A204.1 (cell line): Measurements from ENCODE around the gene CACNB4.
"Not testable (repeated sequence)": the region's sequence is repeated elsewhere in the genome, so short reads cannot be mapped to it uniquely, and the experiment has no call there.

Source experiments
- FAIRE-seq: peaks from 2 replicates; lab custom pipeline; 2012; peaks lifted over from hg19 to GRCh38; lab: Jason Lieb, UNC

The CACNB4 gene

GRCh38 chr2:152098496-152099366 is at the start of gene CACNB4:
Gene CACNB4 (minus strand): TSS chr2:152099044.
- FAIRE-seq: no peak

- FAIRE-seq: no peak
These were observed 35.8 kb upstream of the CACNB4 start for GRCh38 chr2:152134488-152135280.

GRCh38 chr2:152132306-152132705 is 33.5 kb upstream of the CACNB4 start:
- peak; percentile 46 for FAIRE-seq

- FAIRE-seq: no peak
These were observed 28.8 kb upstream of the CACNB4 start for GRCh38 chr2:152127628-152128027.

- FAIRE-seq: no peak
These were observed 27.8 kb upstream of the CACNB4 start for GRCh38 chr2:152126664-152127063.

- no peak for FAIRE-seq
These were observed 23.3 kb upstream of the CACNB4 start for GRCh38 chr2:152122161-152122560.

- FAIRE-seq: no peak
These were observed 21.6 kb upstream of the CACNB4 start for GRCh38 chr2:152120430-152120829.

GRCh38 chr2:152115952-152116351 is 17.1 kb upstream of the CACNB4 start:
- no peak for FAIRE-seq

- FAIRE-seq: no peak
These were observed 15.5 kb upstream of the CACNB4 start for GRCh38 chr2:152114366-152114765.

- FAIRE-seq: not testable (repeated sequence)
These were observed 8.3 kb upstream of the CACNB4 start for GRCh38 chr2:152107140-152107539.

- FAIRE-seq: no peak
These were observed 7.6 kb upstream of the CACNB4 start for GRCh38 chr2:152106464-152106863.

GRCh38 chr2:152103271-152103670 is 4.4 kb upstream of the CACNB4 start:
- FAIRE-seq: no peak

GRCh38 chr2:152100961-152101360 is 2.1 kb upstream of the CACNB4 start:
- FAIRE-seq: no peak

- no peak for FAIRE-seq
These were observed 665 bp upstream of the CACNB4 start for GRCh38 chr2:152099367-152100050.

GRCh38 chr2:152097801-152098495 is 896 bp downstream of the CACNB4 start:
- FAIRE-seq: no peak

- no peak for FAIRE-seq
These were observed 1.5 kb downstream of the CACNB4 start for GRCh38 chr2:152097290-152097800.

- FAIRE-seq: no peak
These were observed 3.7 kb downstream of the CACNB4 start for GRCh38 chr2:152095146-152095545.

GRCh38 chr2:152094014-152094413 is 4.8 kb downstream of the CACNB4 start:
- no peak for FAIRE-seq

GRCh38 chr2:152093464-152093863 is 5.4 kb downstream of the CACNB4 start:
- no peak for FAIRE-seq

GRCh38 chr2:152092095-152092494 is 6.7 kb downstream of the CACNB4 start:
- FAIRE-seq: no peak

- FAIRE-seq: not testable (repeated sequence)
These were observed 8.1 kb downstream of the CACNB4 start for GRCh38 chr2:152090726-152091125.

GRCh38 chr2:152089238-152089637 is 9.6 kb downstream of the CACNB4 start:
- no peak for FAIRE-seq
